Sigmoid colon (tissue), 7 donors: ENCODE measurements around the gene S100A10. TPM values are rescaled to one million over a fixed set of nuclear protein-coding genes. Genes with fewer than 3 reads are reported as not detected.

Source experiments
- DNase-seq: peaks from one replicate; pipeline ENCODE4 v3.0.0-alpha.2; 2019
- H3K27ac ChIP-seq, 4 donors: fragments of 200-600 bp; sonication (generic); one replicate each; pipeline ENCODE4 v1.5.1; 2016 to 2019; ENCODE audit warnings: mild to moderate bottlenecking in 1 of 4
- H3K27me3 ChIP-seq, 3 donors: fragments of 200-600 bp; sonication (generic); one replicate each; pipeline ENCODE4 v1.5.1; 2019; ENCODE audit warnings: mild to moderate bottlenecking in 1 of 3
- H3K36me3 ChIP-seq, 4 donors: fragments of 200-600 bp; sonication (generic); one replicate each; pipeline ENCODE4 v1.5.1; 2016 to 2019
- H3K4me1 ChIP-seq, 4 donors: fragments of 200-600 bp; sonication (generic); one replicate each; pipeline ENCODE4 v1.5.1; 2017 to 2019
- H3K4me3 ChIP-seq, 4 donors: fragments of 200-600 bp; sonication (generic); one replicate each; pipeline ENCODE4 v1.5.1; 2017 to 2019; ENCODE audit warnings: mild to moderate bottlenecking in 2 of 4, moderate library complexity in 1 of 4
- H3K9me3 ChIP-seq, 4 donors: fragments of 200-600 bp in 3 of 4; sonication (generic) in 3 of 4; one replicate each; pipeline versions ENCODE4 v1.5.1 to v1.6.1; 2013 to 2019
- CTCF ChIP-seq, 4 experiments: fragments of 450-650 bp in 3 of 4; fragments of 200-600 bp in 1 of 4; IDR thresholded peaks; one replicate each; pipeline ENCODE4 v1.5.1; 2016 to 2019; ENCODE audit warnings: antibody characterized with exemption in 4 of 4, mild to moderate bottlenecking in 3 of 4, moderate library complexity in 2 of 4
- EP300 ChIP-seq, 4 donors: sonication (generic); formaldehyde crosslinking; IDR thresholded peaks; one replicate each; pipeline ENCODE4 v1.6.1; 2017; ENCODE audit warnings: antibody characterized with exemption in 4 of 4
- POLR2A ChIP-seq, 2 donors: fragments of 450-650 bp; IDR thresholded peaks; one replicate each; pipeline ENCODE4 v1.6.1; 2016; ENCODE audit warnings: antibody characterized with exemption in 2 of 2, mild to moderate bottlenecking in 2 of 2, moderate library complexity in 2 of 2
- POLR2AphosphoS5 ChIP-seq, 4 donors: sonication (generic); formaldehyde crosslinking; IDR thresholded peaks; one replicate each; pipeline ENCODE4 v1.6.1; 2017; ENCODE audit warnings: antibody characterized with exemption in 4 of 4
- WGBS, 2 donors: extraction: QIAGEN DNeasy Blood & Tissue Kit; methylation state at CpG; one replicate each; pipeline ENCODE4 v1.1.7; 2013; 5-methylcytosine and 5-hydroxymethylcytosine counted together
- intact Hi-C: fragments of 100-400 bp; cut with DNase I; formaldehyde crosslinking; loops from one replicate; pipeline ENCODE4 v1.15.1; 2023
- polyA plus RNA-seq, 3 donors: library from polyadenylated mRNA; stranded (reverse); fragments of 200-250 nt; gene quantifications; one replicate each; pipeline ENCODE4 v1.2.3, GENCODE V29; 2013
- total RNA-seq, 4 donors: library from RNA; depleted of rRNA; stranded (reverse); fragments of >200 nt; gene quantifications; one replicate each; pipeline ENCODE4 v1.1.0, GENCODE V29; 2016
- donor health status: healthy with polysubstance abuse.
- donor health status: Bipolar disorder and iron deficiency.
- donor health status: healthy.

S100A10 gene
- total and polyA plus RNA-seq, 7 donors, result 20.2 to 1,816 (median 57.9) TPM

GRCh38 chr1:151935154-151935553 lies 58.5 kb downstream of the S100A10 start:
- Histone ChIP-seq H3K36me3 (no peaks in the 10 kb centered on the region), H3K27ac (no peak overlapping the region), H3K4me1 (no peaks in the 10 kb centered on the region), H3K9me3 (no peaks in the 10 kb centered on the region), H3K4me3 (no peak overlapping the region), H3K27me3 (no peaks in the 10 kb centered on the region)
- TF ChIP-seq CTCF (IDR thresholded peaks at IDR 0.05), result no peak
- TF ChIP-seq POLR2A (IDR thresholded peaks at IDR 0.05), result no peak
- no peak for TF ChIP-seq POLR2AphosphoS5 (IDR thresholded peaks at IDR 0.05)
- TF ChIP-seq EP300 (IDR thresholded peaks at IDR 0.05), result no peak
- no peak for DNase-seq
- intact Hi-C loops, result no loop called here
- 26 to 61% methylated on average over 3 of the region's 3 CpGs for WGBS, 2 donors

GRCh38 chr1:151934048-151934493 lies 59.6 kb downstream of the S100A10 start:
- H3K27ac ChIP-seq, result no peak overlapping the region
- intact Hi-C loops, result loop anchor here (1.0 kb wide), 2 partner anchors 63 to 67 kb away; no protein-coding TSS in a partner anchor
- H3K4me3 ChIP-seq, result no peak overlapping the region
- no peaks in the 10 kb centered on the region for H3K4me1 ChIP-seq
- 22 to 33% methylated on average over 3 of the region's 3 CpGs for WGBS, 2 donors
- no peaks in the 10 kb centered on the region for H3K9me3 ChIP-seq
- TF ChIP-seq EP300 (IDR thresholded peaks at IDR 0.05) (no peak), CTCF (IDR thresholded peaks at IDR 0.05) (peak; percentile 65 to 77 (median 70))
- DNase-seq, result no peak
- H3K27me3 ChIP-seq, result no peaks in the 10 kb centered on the region
- no peaks in the 10 kb centered on the region for H3K36me3 ChIP-seq

Other genes with a start within 250 kb of the S100A10 start
- gene MRPL9, start 230.4 kb downstream of the S100A10 start, total RNA-seq, result 10 to 100 TPM; 49.6 to 68.7 (median 66.9) TPM
- 10 to 100 TPM; 47.9 to 55.8 (median 51.7) TPM for gene MRPL9, start 230.4 kb downstream of the S100A10 start, polyA plus RNA-seq
- 1 to 10 TPM; 3.7 to 4.9 (median 3.9) TPM for gene TDRKH, start 203.4 kb downstream of the S100A10 start, total RNA-seq
- 1 to 10 TPM; 1.8 to 5.5 (median 2.3) TPM for gene TDRKH, start 203.4 kb downstream of the S100A10 start, polyA plus RNA-seq
- gene LINGO4, start 188.4 kb downstream of the S100A10 start, total RNA-seq, result under 1 TPM in 1 of 4 donors, not detected in 3; 0.16 TPM
- gene LINGO4, start 188.4 kb downstream of the S100A10 start, polyA plus RNA-seq, result under 1 TPM in 1 of 3 donors, not detected in 2; 0.13 TPM
- under 1 TPM in 3 of 4 donors, not detected in 1; 0.27 to 0.71 (median 0.49) TPM for gene RORC, start 162.1 kb downstream of the S100A10 start, total RNA-seq
- gene RORC, start 162.1 kb downstream of the S100A10 start, polyA plus RNA-seq, result 10 to 100 TPM in 2 of 3 donors, 1 to 10 TPM in 1; 7.1 to 18.0 (median 10.4) TPM
- gene C2CD4D, start 154.0 kb downstream of the S100A10 start, total RNA-seq, result not detected
- gene C2CD4D, start 154.0 kb downstream of the S100A10 start, polyA plus RNA-seq, result under 1 TPM; 0.20 to 0.69 (median 0.60) TPM
- not detected for gene THEM5, start 140.1 kb downstream of the S100A10 start, total RNA-seq
- not detected for gene THEM5, start 140.1 kb downstream of the S100A10 start, polyA plus RNA-seq
- 10 to 100 TPM; 16.1 to 21.9 (median 17.3) TPM for gene THEM4, start 84.3 kb downstream of the S100A10 start, total RNA-seq
- 10 to 100 TPM in 1 of 3 donors, 1 to 10 TPM in 2; 4.9 to 13.5 (median 5.4) TPM for gene THEM4, start 84.3 kb downstream of the S100A10 start, polyA plus RNA-seq
- gene S100A11, start 43.1 kb upstream of the S100A10 start, total RNA-seq, result 100 to 1,000 TPM in 3 of 4 donors, 10 to 100 TPM in 1; 92.6 to 156 (median 109) TPM
- 100 to 1,000 TPM; 371 to 633 (median 478) TPM for gene S100A11, start 43.1 kb upstream of the S100A10 start, polyA plus RNA-seq
- not detected for gene TCHHL1, start 95.2 kb upstream of the S100A10 start, total RNA-seq
- not detected for gene TCHHL1, start 95.2 kb upstream of the S100A10 start, polyA plus RNA-seq
- under 1 TPM in 3 of 4 donors, not detected in 1; under 0.01 to 0.28 (median 0.16) TPM for gene TCHH, start 121.6 kb upstream of the S100A10 start, total RNA-seq
- under 1 TPM in 1 of 3 donors, not detected in 2; 0.10 TPM for gene TCHH, start 121.6 kb upstream of the S100A10 start, polyA plus RNA-seq
- not detected for gene RPTN, start 165.4 kb upstream of the S100A10 start, total RNA-seq
- not detected for gene RPTN, start 165.4 kb upstream of the S100A10 start, polyA plus RNA-seq
- not detected for gene HRNR, start 230.3 kb upstream of the S100A10 start, total RNA-seq
- under 1 TPM in 1 of 3 donors, not detected in 2; under 0.01 TPM for gene HRNR, start 230.3 kb upstream of the S100A10 start, polyA plus RNA-seq